ENCODE measurements around the gene ARHGAP10.
"Not testable (repeated sequence)": the region's sequence is repeated elsewhere in the genome, so short reads cannot be mapped to it uniquely, and the experiment has no call there.

Gene ARHGAP10

DNA sequence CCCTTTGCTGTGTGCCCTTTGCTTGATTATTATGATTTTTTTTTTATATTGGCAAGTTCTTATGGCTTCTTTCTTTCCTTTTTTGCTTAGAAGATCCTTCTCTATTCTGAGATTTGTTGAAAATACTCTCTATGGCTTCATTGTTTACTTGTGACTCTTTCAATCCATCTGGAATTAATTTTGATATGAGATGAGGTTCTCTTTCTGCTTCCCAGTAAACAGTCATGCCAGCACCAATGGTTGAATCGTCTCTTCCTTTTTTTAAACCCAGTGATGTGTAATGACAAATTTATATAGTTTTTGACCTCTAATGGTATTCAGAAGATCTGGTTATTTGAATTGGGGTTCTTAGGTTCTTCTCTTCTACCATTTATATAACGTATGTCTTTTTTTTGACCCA lies 121.8 kb downstream of the ARHGAP10 start:
- no peak for DNase-seq (ENCODE audit: low spot score)

DNA sequence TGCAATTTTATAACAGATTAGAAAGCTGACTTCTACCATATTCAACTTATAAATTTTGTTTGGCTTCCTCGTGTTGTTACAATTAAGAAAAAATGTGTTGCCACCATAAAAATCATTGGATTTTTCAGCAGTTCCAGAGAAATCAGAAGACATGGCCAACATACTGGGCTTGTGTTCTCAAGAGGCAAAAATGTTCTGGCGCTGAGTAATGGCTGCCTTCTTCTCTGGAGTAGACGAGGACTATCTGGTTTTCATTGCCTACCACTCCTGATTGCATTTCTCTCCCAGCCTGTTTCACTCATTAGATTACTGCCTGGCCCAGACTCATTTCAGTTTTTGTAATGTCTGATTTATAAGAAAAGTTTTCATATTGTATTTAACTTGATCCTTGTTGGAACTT lies 122.3 kb downstream of the ARHGAP10 start:
- DNase-seq (ENCODE audit: low spot score), result no peak

DNA sequence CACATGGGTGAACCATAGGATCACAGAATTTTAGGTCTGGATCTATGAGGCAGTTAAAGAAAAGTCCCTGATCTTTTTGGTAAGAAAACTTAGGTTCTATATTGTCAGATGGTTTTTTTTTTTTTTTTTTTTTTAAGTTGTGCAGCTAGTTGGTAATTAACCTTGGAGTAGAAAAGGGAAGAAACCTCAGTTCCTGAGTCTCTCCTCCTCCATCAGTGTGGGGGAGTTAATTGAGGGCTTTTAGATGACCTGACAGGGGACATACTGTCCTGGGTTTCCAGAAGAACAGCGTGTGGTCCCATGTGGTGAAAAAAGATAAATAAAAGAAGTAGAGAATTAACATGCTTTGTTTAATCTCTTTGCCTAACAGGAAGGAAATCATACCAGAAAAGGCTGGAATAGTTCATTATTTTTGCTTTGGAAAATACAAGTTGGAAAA lies 123.7 kb downstream of the ARHGAP10 start:
- DNase-seq (ENCODE audit: low spot score), result no peak

DNA sequence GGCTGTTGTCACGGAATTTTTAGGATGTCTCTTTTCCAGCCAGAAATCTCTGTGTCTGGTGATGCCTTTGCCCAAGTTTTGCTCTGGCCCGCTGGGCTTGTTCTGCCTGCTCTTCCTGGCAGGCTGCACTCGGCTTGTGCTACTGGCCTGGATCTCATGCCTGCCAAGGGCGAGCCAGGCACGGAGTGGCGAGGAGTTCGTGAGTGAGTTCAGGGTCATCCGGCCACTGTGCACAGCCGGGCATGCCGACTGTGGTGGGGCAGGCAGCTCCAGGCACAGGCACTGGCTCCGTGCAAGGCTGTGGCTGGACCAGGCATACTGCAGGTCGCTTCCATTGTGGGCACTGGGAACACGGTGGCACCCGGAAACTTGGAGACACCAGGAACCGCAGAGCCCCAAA lies 129.1 kb downstream of the ARHGAP10 start:
- no peak for DNase-seq (ENCODE audit: low spot score)

DNA sequence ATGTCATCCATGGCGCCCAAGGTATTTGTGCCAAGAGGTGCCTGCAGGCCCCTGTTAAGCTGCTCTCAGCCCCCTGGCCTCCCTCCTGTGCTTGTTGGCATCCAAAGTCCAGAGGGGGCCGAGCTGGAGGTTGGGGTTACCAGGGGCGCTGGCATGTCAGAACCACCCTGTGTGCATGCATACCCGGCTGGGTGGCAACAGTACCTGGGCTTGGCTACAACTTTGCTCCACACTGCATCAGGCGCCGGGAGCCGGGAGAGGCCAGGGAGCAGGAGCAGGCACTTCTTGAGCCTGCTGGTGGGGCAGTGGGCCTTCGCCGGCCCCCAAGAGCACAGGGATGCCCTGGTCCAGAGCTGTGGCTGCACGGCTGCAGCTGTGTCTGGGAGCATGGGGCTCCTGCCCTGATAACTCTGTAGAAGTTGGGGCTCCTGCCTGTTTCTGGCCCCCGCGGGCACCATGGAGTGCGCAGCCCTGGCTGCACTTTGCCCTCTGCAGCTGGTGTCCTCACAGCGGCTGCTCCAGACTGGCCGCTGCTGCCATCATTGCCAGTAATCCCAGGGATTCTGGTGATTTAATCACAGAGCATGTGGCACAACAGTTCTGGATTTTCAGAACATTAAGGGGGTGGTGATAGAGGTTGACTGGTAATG lies 130.3 kb downstream of the ARHGAP10 start:
- DNase-seq (ENCODE audit: low spot score), result no peak

DNA sequence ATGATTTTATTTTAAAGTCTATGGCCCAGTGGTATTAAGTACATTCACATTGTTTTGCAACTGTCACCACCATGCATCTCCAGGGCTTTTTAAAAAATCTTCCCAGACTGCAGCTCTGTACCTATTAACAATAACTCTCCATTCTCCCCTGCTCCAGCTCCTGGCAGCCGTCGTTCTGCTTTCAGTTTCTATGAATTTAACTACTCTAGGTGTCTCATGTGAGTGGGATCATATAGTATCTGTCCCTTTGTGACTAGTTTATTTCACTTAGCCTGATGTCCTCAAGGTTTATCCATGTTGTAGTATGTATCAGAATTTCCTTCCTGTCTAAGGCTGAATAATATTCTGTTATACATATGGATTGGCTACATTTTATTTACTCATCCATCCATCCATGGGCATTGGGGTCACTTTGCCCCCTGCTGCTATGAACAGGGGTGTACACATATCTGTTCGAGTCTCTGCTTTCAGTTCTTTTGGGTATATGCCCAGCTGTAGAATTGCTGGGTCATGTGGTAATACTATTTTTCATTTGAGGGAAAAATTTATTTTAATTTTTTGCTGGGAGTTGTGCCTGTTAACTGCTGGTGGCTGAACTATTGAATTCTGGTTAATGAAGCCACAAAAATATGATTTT lies 131.3 kb downstream of the ARHGAP10 start:
- no peak for DNase-seq (ENCODE audit: low spot score)

DNA sequence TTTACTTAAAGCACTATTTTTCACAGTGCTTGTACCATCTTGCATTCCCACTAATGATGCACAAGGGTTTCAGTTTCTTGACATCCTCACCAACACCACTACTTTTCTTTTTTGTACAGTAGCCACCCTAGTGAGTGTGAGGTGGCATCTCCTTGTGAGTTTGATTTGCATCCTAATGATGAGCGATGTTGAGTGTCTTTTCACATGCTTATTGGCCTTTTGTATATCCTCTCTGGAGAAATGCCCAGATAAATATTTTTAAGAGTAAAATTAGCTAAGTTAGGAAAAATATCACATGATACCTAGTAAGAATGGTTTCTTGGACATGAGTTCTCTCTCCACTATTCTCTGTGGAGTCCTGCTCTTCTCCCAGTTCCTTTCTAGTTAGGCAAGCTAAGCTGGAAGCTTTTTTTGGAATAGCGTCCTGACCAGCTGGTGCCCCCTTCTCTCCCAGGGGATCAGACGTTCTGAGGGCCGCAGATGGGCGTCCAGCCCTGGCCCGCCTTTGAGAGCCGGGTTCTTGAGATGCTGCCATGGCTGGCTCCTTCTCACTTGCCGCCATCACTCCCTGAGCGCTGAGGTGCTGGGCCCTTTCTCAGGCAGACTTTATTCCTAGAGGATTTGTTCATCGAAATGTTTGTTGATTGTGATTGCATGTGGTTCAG lies 132.1 kb downstream of the ARHGAP10 start:
- DNase-seq (ENCODE audit: low spot score), result no peak

DNA sequence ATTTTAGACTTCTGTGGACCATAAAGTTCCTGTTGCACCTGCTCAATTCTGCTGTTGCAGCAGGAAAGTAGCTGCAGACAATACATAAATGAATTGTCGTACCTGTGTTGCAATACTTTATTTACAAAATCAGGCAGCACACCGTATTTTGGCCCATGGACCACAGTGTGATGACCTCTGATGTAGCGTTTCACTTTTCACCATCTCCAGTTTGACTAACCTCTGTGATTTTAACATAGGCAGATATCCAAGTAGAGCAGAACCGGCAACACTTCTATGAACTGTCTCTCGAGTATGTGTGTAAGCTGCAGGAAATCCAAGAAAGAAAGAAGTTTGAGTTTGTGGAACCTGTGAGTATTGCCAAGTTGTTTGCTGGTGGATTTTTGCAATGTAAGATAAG lies 132.7 kb downstream of the ARHGAP10 start:
- DNase-seq (ENCODE audit: low spot score), result no peak

DNA sequence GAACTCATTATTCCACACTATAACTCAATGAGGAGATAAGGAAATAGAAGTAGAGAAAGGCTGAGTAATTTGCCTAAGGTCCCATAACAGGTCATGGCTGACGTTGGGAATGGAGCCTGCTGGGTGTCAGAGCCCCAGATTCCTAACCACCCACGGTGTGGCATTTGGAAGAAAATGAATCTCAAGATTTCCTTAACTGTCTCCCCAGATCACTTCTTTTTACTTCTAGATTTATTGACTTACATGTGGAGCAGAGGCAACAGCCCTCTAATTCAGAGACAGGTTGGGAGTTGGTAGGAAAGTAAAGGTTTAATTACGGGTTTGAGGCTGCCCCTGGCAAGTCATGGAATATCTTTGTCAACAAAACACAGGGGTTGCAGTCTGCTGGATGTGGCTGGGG lies 134.0 kb downstream of the ARHGAP10 start:
- DNase-seq (ENCODE audit: low spot score), result no peak

DNA sequence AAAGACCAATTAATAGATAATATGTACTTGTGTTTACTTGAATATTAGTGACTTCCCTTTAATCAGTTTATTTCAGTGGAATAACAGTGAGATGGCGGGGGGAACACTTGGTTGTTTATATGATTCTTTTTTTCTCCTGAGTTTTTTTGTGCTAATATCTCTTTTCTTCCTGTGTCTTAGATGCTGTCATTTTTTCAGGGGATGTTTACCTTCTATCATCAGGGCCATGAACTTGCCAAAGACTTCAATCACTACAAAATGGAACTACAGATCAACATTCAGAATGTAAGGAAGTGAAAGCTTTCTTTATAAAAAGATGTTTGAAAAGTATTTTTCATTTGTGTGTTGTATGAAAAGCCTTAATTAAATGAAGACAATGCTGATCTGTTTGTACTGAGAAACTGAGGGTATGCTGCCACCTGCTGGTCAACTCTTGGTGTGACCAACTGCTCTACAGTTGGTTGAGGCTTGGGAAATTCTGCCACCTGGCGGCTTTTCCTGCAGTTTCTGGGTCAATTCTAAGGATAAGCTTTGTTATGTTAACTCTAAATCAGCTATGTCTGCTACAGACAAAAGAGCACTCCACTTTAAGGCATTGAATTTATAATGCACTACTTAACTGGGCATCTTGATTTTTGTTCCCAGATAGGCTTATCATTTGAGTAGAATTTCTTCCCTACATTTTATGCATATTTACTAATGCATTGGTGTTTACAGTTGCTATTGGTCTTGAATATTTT lies 134.8 kb downstream of the ARHGAP10 start:
- peak; percentile 89 for DNase-seq (ENCODE audit: low spot score)

DNA sequence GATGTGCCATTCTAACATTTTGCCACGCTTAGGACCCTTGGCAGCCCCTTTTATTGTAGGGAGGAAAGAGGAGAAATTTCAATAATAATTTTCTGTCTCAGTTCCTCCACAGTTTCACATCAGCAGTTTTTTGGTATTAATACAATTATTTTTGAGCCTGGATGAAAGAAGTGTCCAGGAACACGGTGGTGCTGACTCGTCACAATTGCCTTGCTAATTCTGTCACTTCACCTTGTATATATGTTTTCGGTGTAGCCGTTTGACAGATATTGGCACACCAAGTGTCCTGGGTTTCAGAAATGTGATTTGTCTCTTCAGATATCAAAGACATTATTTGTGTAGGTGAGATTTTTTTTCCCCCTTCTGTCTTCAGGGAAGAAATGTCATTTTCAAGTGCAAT lies 142.2 kb downstream of the ARHGAP10 start:
- DNase-seq (ENCODE audit: low spot score), result no peak

DNA sequence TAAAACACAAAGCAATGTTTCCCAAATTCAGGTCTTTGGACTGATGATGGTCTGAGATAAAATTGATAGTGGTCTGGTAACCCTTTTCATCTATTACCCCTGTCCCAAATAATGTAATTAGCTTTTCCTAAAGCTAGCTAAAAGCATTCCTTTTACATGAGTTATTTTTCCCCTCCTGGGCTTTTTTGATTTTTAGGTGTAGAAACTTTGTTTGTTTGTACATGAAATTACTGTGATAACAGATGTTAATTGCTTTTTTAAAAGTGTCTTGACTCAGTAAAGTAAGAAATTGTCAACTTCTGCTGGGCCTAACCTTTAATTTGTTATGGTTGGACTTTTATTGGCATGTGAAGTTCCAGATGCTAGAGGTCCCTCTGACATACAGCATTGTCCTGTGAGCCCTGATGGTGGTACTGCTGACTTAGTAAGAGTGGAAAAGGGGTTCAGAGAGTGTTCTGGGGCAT lies 145.5 kb downstream of the ARHGAP10 start:
- no peak for DNase-seq (ENCODE audit: low spot score)

DNA sequence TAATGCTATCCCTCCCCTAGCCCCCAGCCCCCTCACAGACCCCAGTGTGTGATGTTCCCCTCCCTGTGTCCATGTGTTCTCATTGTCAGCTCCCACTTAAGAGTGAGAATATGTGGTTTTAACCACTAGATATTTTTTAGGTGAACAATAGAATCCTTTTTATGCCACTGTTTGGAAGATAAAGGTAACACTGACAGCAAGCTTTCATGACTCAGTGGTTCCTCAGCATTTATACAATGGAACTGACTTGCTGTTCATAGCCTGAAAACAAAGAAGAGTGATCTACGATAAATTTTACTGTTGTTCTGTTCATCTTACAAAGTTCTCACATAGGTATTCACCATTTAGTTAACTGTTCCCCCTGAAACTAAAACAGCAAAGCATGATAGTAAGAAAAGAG lies 147.8 kb downstream of the ARHGAP10 start:
- no peak for DNase-seq (ENCODE audit: low spot score)

DNA sequence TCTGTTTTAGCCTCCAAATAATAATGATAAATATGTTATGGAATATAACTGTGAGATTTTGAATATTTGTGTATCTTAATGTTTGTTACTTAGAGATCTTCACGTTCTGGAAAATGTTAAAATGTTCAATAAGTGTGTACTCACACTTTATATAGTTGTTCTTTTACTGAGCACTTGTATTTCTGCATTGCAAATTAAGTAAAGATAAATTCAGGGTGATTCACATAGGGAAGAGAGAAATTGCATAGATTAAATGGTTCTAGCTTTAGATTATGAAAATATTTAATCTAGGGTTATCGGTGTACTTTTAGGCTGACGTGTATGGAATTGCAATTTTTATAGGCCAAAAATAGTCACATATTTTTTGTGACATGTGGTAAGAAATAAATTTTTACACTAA lies 148.6 kb downstream of the ARHGAP10 start:
- DNase-seq (ENCODE audit: low spot score), result no peak

DNA sequence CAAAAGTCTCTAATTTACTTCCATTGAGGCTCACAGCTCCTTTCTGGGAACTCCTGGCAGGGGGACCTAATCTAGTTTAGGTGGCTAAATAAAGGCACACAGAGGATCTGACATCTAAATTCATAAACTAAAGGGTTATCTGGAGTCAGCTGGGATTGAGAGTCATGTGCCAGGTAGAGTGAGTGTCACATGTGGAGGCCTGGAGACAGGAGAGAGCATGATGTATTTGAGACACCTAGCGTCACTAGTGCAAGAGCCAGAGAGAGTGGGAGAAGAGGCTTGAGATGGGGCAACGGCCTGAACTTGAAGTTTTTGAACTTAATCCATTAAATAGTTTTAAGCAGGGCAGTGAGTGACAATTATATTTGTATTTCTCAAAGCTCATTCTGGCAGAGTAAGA lies 152.6 kb downstream of the ARHGAP10 start:
- DNase-seq (ENCODE audit: low spot score), result no peak

DNA sequence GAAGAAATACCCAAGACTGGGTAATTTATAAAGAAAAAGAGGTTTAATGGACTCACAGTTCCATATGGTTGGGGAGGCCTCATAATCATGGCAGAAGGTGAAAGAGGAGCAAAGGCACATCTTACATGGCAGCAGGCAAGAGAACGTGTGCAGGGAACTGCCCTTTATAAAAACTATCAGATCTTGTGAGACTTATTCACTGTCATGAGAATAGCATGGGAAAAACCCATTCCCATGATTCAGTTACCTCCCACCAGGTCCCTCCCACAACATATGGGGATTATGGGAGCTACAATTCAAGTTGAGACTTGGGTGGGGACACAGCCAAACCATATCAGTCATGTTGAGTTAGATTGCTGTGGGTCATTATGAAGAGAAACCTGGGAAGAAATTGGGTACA lies 153.3 kb downstream of the ARHGAP10 start:
- DNase-seq (ENCODE audit: low spot score), result not testable (repeated sequence)

DNA sequence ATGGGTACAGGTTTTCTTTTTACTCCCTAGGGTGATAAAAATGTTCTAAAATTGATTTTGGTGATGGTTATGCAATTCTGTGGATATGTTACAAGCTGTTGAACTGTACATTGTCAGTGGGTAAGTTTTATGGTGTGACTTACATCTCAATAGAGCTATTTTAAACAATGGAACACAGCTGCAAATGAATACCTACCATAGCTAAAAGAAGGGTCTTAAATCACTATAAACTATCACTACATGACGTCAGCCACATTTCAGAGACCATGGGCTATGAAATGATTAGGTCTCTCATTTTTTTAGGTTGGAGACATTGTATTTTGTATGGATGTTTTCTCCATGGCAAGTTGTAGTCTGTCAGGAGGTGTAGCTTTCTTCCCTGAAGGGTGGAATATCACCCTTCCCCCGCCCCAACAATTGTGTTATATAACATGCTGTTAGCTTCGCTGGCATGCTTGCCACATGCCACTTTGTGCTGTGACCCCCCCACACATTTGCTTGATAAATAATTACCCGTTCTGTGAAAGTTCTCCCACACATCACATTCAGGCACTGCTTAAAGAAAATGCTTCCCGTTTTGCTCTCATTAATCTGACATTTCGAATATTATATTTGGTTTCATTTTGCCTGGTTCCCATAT lies 159.7 kb downstream of the ARHGAP10 start:
- DNase-seq (ENCODE audit: low spot score), result no peak

DNA sequence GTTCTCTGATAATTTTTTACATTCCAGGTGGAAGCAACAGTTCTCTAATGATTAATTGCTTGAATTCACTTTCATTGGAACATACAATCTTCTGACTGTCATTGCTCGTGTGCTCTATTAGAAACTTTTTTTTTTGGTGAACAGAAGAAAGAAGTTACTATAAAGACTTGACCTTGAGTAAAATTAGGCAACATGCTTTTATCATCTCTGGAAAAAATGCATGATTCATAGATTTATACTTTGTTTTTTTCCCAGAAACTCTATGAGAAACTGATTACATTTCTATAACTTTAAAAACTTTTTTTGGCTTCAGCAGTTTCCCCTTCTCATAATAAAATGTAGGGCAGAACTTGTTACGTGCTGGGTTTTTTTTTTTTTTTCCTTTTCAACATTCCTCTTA lies 167.6 kb downstream of the ARHGAP10 start:
- no peak for DNase-seq (ENCODE audit: low spot score)

DNA sequence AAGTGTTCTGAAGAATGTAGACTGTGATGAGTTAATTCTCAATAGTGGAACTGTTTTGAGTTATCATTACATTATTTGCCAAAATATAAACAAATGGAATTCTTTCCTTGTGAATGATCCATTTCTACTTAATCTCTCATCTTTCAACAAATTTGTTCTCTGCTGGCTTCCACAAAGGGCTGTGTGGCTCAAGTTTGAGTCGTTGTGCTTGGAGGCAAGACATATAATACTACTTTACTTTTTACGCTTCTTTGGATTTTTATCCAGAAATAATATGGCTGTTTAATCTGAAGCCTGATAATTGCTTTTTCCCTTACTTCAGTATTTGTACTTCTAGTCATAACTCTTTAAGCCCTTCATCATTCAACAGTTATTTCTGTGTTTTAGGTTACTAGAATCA lies 169.5 kb downstream of the ARHGAP10 start:
- no peak for DNase-seq (ENCODE audit: low spot score)

DNA sequence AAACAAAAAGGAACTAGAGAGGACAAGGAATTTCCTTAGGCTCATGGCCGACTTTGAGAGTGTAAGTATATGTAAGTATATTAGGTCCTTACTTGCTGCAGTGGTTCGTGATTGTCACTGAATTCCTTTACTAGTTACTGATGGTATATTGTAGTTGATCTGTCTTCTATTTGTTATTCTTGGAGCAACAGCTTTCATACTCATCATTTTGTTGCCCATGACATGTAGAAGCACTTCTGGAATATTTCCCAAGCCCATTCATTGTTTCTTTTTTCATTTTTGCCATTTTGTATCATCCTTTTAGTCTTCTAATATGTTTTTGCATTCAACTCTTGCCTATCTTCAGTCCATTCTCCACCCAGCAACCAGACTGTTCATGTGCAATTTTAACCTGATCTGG lies 170.0 kb downstream of the ARHGAP10 start:
- no peak for DNase-seq (ENCODE audit: low spot score)

DNA sequence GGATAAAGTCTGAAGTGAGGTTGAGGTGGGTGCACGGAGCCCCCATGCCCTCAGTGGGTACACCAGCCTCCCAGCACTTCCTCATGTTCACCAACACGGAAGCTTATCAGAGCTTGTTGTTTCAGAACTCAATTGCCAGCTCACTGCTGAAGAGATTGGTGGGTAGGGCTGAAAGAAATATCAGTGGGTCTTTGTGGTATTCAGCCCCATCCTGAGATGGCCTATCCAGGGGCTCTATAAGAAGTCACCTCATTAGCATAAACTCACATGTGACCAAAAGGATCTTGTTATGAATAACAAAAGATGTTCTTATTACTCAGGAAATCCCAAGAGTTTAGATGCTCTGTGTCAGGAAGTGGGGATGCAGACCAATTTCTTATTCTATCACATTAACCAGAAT lies 177.3 kb downstream of the ARHGAP10 start:
- DNase-seq (ENCODE audit: low spot score), result no peak

DNA sequence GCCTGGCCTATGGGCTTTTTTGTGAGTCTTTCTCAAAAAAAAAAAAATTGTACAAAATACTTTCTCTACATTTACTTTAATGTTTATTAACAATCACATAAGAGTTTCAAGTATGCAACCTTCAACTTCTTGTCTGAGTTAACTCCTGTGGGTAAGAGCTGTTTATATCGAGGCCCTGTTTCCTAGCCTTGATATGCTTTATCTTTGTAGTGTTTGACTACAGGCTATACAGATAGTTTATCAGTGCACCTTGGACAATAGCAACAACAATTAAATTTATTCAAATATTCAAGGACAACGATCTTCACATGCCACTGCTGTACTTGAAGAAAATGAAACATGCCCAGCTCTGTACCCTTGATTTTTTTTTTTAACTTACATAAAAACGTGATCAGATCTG lies 178.4 kb downstream of the ARHGAP10 start:
- DNase-seq (ENCODE audit: low spot score), result no peak
